WTC11 (cell line): ENCODE data around the gene PGP. TPM values are rescaled to one million over a fixed set of nuclear protein-coding genes. Genes with fewer than 3 reads are reported as not detected.

Experiments used
- ATAC-seq: fragments of 200-7000 bp; cut with Tn5 transposase; 2 replicates; pipeline ENCODE4 v1.10.0; 2021; ENCODE audit warnings: mild to moderate bottlenecking, moderate library complexity
- Bru-seq: library from RNA; stranded (reverse); fragments of 400-500 nt; gene quantifications from one replicate; lab custom pipeline; 2021; lab: Mats Ljungman, UMichigan
- CTCF ChIA-PET: fragments of 300-600 bp; sonication (Branson Sonifier 250); formaldehyde crosslinking; loops from one replicate; lab custom pipeline; 2021; ENCODE audit warnings: antibody characterized with exemption; lab: Charles Lee
- POLR2A ChIA-PET: fragments of 350-600 bp; sonication (Branson Sonifier 250); formaldehyde crosslinking; loops from one replicate; lab custom pipeline; 2021; ENCODE audit warnings: antibody characterized with exemption; lab: Charles Lee
- DNase-seq: peaks from one replicate; pipeline ENCODE4 v3.0.0; 2021; ENCODE audit warnings: low spot score
- H3K27ac Mint-ChIP-seq: 2 replicates; pipeline ENCODE4 v1.8.0; 2021; ENCODE audit warnings: mixed read lengths
- H3K27me3 Mint-ChIP-seq: 2 replicates; pipeline ENCODE4 v1.8.0; 2021; ENCODE audit warnings: low read depth, mild to moderate bottlenecking, moderate library complexity, mixed read lengths
- H3K36me3 Mint-ChIP-seq: 2 replicates; pipeline ENCODE4 v1.8.0; 2021; ENCODE audit warnings: mixed read lengths
- H3K4me1 Mint-ChIP-seq: 2 replicates; pipeline ENCODE4 v1.8.0; 2022; ENCODE audit warnings: mixed read lengths
- H3K4me3 Mint-ChIP-seq: 2 replicates; pipeline ENCODE4 v1.8.0; 2021; ENCODE audit warnings: mild to moderate bottlenecking, moderate library complexity, mixed read lengths
- H3K9me3 Mint-ChIP-seq: 2 replicates; pipeline ENCODE4 v1.8.0; 2021; ENCODE audit warnings: mixed read lengths
- ARID4B ChIP-seq: sonication (generic); formaldehyde crosslinking; IDR thresholded peaks from 2 replicates; pipeline ENCODE4 v1.8.0; 2023; ENCODE audit warnings: missing genetic modification reagents, mild to moderate bottlenecking, borderline replicate concordance
- CREB1 ChIP-seq: sonication (generic); formaldehyde crosslinking; IDR thresholded peaks from 2 replicates; pipeline ENCODE4 v1.8.0; 2023; ENCODE audit warnings: mild to moderate bottlenecking, missing genetic modification reagents
- ELF4 ChIP-seq: sonication (generic); formaldehyde crosslinking; IDR thresholded peaks from 2 replicates; pipeline ENCODE4 v1.8.1; 2022; ENCODE audit warnings: low read depth, mild to moderate bottlenecking, moderate library complexity, missing genetic modification reagents
- ESRRA ChIP-seq: sonication (generic); formaldehyde crosslinking; IDR thresholded peaks from 2 replicates; pipeline ENCODE4 v1.8.1; 2022; ENCODE audit warnings: mild to moderate bottlenecking, missing genetic modification reagents, borderline replicate concordance
- GTF2I ChIP-seq: fragments of 250-450 bp; sonication (Bioruptor Pico); conservative IDR thresholded peaks from 2 replicates; pipeline ENCODE4 v1.4.0; 2021; ENCODE audit warnings: mild to moderate bottlenecking
- JAZF1 ChIP-seq: fragments of 250-450 bp; sonication (Bioruptor Pico); IDR thresholded peaks from 2 replicates; pipeline ENCODE4 v1.9.0; 2021; ENCODE audit warnings: moderate library complexity, mild to moderate bottlenecking, inconsistent platforms
- MYBL2 ChIP-seq: sonication (generic); formaldehyde crosslinking; IDR thresholded peaks from 2 replicates; pipeline ENCODE4 v1.8.1; 2023; ENCODE audit warnings: mild to moderate bottlenecking, moderate library complexity, missing genetic modification reagents
- NFYB ChIP-seq: sonication (generic); formaldehyde crosslinking; conservative IDR thresholded peaks from 2 replicates; pipeline ENCODE4 v1.8.0; 2022; ENCODE audit warnings: low read depth, missing genetic modification reagents
- NR2C2 ChIP-seq: sonication (generic); formaldehyde crosslinking; IDR thresholded peaks from 2 replicates; pipeline ENCODE4 v1.8.0; 2022; ENCODE audit warnings: mild to moderate bottlenecking, missing genetic modification reagents
- PREB ChIP-seq: sonication (generic); formaldehyde crosslinking; IDR thresholded peaks from 2 replicates; pipeline ENCODE4 v1.8.1; 2022; ENCODE audit warnings: mild to moderate bottlenecking, missing genetic modification reagents, moderate library complexity, borderline replicate concordance
- PRRX2 ChIP-seq: fragments of 250-450 bp; sonication (Bioruptor Pico); IDR thresholded peaks from 2 replicates; pipeline ENCODE4 v1.8.0; 2021; ENCODE audit warnings: mild to moderate bottlenecking
- SMAD4 ChIP-seq: sonication (generic); formaldehyde crosslinking; IDR thresholded peaks from 2 replicates; pipeline ENCODE4 v1.8.0; 2022; ENCODE audit warnings: mild to moderate bottlenecking, missing genetic modification reagents
- STAT6 ChIP-seq: sonication (generic); formaldehyde crosslinking; conservative IDR thresholded peaks from 2 replicates; pipeline ENCODE4 v1.8.1; 2023; ENCODE audit warnings: mild to moderate bottlenecking, low read depth, missing genetic modification reagents, moderate library complexity
- ZNF219 ChIP-seq: sonication (generic); formaldehyde crosslinking; IDR thresholded peaks from 2 replicates; pipeline ENCODE4 v1.8.0; 2023; ENCODE audit warnings: missing genetic modification reagents, mild to moderate bottlenecking, borderline replicate concordance
- ZNF416 ChIP-seq: fragments of 250-450 bp; sonication (Bioruptor Pico); IDR thresholded peaks from 2 replicates; pipeline ENCODE4 v1.9.0; 2021; ENCODE audit warnings: mild to moderate bottlenecking, inconsistent platforms
- ZNF423 ChIP-seq: fragments of 250-450 bp; sonication (Bioruptor Pico); IDR thresholded peaks from 2 replicates; pipeline ENCODE4 v2.1.2; 2022; ENCODE audit warnings: mild to moderate bottlenecking, moderate library complexity
- ZNF671 ChIP-seq: fragments of 250-450 bp; sonication (Bioruptor Pico); IDR thresholded peaks from 2 replicates; pipeline ENCODE4 v1.8.0; 2021; ENCODE audit warnings: mild to moderate bottlenecking
- ZSCAN18 ChIP-seq: fragments of 250-450 bp; sonication (Bioruptor Pico); IDR thresholded peaks from 2 replicates; pipeline ENCODE4 v2.1.2; 2022; ENCODE audit warnings: mild to moderate bottlenecking, moderate library complexity
- long read RNA-seq, 3 experiments: library from RNA in 1 of 3; library from capped mRNA in 1 of 3; library from polyadenylated mRNA in 1 of 3; unstranded in 2 of 3; stranded (forward) in 1 of 3; transcript quantifications; one replicate each; pipeline ENCODE4 v2.0.0, GENCODE V29; 2021
- total RNA-seq: library from RNA; stranded (reverse); gene quantifications from 3 replicates; pipeline ENCODE4 v1.2.3, GENCODE V29; 2021
- TF ChIP-seq, protein P1 (sequence below): sonication (generic); formaldehyde crosslinking; IDR thresholded peaks from 2 replicates; pipeline ENCODE4 v1.8.0; 2022; ENCODE audit warnings: mild to moderate bottlenecking, missing genetic modification reagents
- TF ChIP-seq, protein P2 (sequence below): fragments of 250-450 bp; sonication (Bioruptor Pico); IDR thresholded peaks from 2 replicates; pipeline ENCODE4 v1.8.0; 2021; ENCODE audit warnings: mild to moderate bottlenecking

PGP gene, protein sequence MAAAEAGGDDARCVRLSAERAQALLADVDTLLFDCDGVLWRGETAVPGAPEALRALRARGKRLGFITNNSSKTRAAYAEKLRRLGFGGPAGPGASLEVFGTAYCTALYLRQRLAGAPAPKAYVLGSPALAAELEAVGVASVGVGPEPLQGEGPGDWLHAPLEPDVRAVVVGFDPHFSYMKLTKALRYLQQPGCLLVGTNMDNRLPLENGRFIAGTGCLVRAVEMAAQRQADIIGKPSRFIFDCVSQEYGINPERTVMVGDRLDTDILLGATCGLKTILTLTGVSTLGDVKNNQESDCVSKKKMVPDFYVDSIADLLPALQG
- total RNA-seq (38.4 to 40.1 TPM (median 39.5 TPM) in 3 replicates), Bru-seq, nascent RNA (percentile 82 among the genes with signal in this experiment)
- long read RNA-seq, experiment 1, transcript PGP-201 (2 exons, 2,727 nt) = major isoform, 372 of 376 reads
- long read RNA-seq, experiment 1, partial matches to known transcripts = 0 of 376 reads
- long read RNA-seq, experiment 1, other reads (novel, unspliced or antisense) = 4 of 376 reads
- long read RNA-seq, experiment 2, transcript PGP-201 (2 exons, 2,727 nt) = major isoform, 100 of 123 reads
- long read RNA-seq, experiment 2, partial matches to known transcripts = 0 of 123 reads
- long read RNA-seq, experiment 2, other reads (novel, unspliced or antisense) = 23 of 123 reads
- long read RNA-seq, experiment 3, partial matches to known transcripts = 0 of 4 reads
- long read RNA-seq, experiment 3, other reads (novel, unspliced or antisense) = 1 of 4 reads

GRCh38 chr16:2214719-2214968, at the start of gene PGP:
TSS of gene PGP (minus strand) at chr16:2214840. CDS start at chr16:2214777, 63 bp downstream.
- ATAC-seq = no peak
- ChIA-PET CTCF (interaction anchor here (0.6 to 2.8 kb wide), 10 partner anchors 9 to 287 kb away, joined by 3 to 30 read pairs (median 5); partner anchors contain the start of genes CASKIN1, DNASE1L2, ECI1 and TBL3), POLR2A (interaction anchor here (0.9 to 1.7 kb wide), 7 partner anchors 8 to 59 kb away, joined by 3 to 10 read pairs (median 4); partner anchors contain the start of genes DNASE1L2, E4F1, ECI1 and TRAF7)
- DNase-seq = no peak
- Mint-ChIP-seq H3K36me3 (peaks cover 11% of the 10 kb centered on the region), H3K4me3 (peak within 1 kb of the TSS; percentile 83), H3K27ac (peak within 1 kb of the TSS; percentile 99), H3K27me3 (no peaks in the 10 kb centered on the region), H3K9me3 (no peaks in the 10 kb centered on the region), H3K4me1 (peaks cover 25% of the 10 kb centered on the region)
- TF ChIP-seq, protein P1, sequence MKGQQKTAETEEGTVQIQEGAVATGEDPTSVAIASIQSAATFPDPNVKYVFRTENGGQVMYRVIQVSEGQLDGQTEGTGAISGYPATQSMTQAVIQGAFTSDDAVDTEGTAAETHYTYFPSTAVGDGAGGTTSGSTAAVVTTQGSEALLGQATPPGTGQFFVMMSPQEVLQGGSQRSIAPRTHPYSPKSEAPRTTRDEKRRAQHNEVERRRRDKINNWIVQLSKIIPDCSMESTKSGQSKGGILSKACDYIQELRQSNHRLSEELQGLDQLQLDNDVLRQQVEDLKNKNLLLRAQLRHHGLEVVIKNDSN (CRISPR knock-in tag) = no peak
- TF ChIP-seq PRRX2 (CRISPR knock-in tag) (peak; percentile 89; the same call in 1 of the 2 replicates), JAZF1 (no peak), GTF2I (CRISPR knock-in tag) (no peak), STAT6 (CRISPR knock-in tag) (no peak), ZNF219 (CRISPR knock-in tag) (no peak), ZNF423 (CRISPR knock-in tag) (0 out of 2 replicates have a peak, but pooled peaks have one; percentile 52), ELF4 (CRISPR knock-in tag) (no peak), MYBL2 (CRISPR knock-in tag) (no peak), NR2C2 (CRISPR knock-in tag) (no peak), ARID4B (no peak), ZSCAN18 (CRISPR knock-in tag) (peak; percentile 99; the same call in 1 of the 2 replicates), PREB (CRISPR knock-in tag) (no peak), ESRRA (CRISPR knock-in tag) (no peak), NFYB (no peak; the same call in 1 of the 2 replicates), CREB1 (CRISPR knock-in tag) (no peak), ZNF671 (peak; percentile 89; the same call in 1 of the 2 replicates), SMAD4 (CRISPR knock-in tag) (no peak), ZNF416 (CRISPR knock-in tag) (no peak)
- TF ChIP-seq, protein P2, sequence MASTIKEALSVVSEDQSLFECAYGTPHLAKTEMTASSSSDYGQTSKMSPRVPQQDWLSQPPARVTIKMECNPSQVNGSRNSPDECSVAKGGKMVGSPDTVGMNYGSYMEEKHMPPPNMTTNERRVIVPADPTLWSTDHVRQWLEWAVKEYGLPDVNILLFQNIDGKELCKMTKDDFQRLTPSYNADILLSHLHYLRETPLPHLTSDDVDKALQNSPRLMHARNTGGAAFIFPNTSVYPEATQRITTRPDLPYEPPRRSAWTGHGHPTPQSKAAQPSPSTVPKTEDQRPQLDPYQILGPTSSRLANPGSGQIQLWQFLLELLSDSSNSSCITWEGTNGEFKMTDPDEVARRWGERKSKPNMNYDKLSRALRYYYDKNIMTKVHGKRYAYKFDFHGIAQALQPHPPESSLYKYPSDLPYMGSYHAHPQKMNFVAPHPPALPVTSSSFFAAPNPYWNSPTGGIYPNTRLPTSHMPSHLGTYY (CRISPR knock-in tag) = peak; percentile 62; the same call in 1 of the 2 replicates
